ENCODE results near the gene CCDC80.
"Not testable (repeated sequence)": the region's sequence is repeated elsewhere in the genome, so short reads cannot be mapped to it uniquely, and the experiment has no call there.

CCDC80 gene

GRCh38 chr3:112582244-112582874, 58.6 kb downstream of the CCDC80 start:
- DNase-seq (ENCODE audit: low read depth) = no peak

- DNase-seq (ENCODE audit: low read depth) = no peak
Observed at GRCh38 chr3:112579697-112580096, 61.2 kb downstream of the CCDC80 start.

GRCh38 chr3:112579232-112579631, 61.7 kb downstream of the CCDC80 start:
- no peak for DNase-seq (ENCODE audit: low read depth)

- no peak for DNase-seq (ENCODE audit: low read depth)
Observed at GRCh38 chr3:112572701-112573100, 68.2 kb downstream of the CCDC80 start.

GRCh38 chr3:112569265-112569664, 71.7 kb downstream of the CCDC80 start:
- DNase-seq (ENCODE audit: low read depth) = no peak

GRCh38 chr3:112568642-112569041, 72.3 kb downstream of the CCDC80 start:
- no peak for DNase-seq (ENCODE audit: low read depth)

- DNase-seq (ENCODE audit: low read depth) = no peak
Observed at GRCh38 chr3:112564940-112565305, 76.0 kb downstream of the CCDC80 start.

GRCh38 chr3:112564247-112564939, 76.5 kb downstream of the CCDC80 start:
- not testable (repeated sequence) for DNase-seq (ENCODE audit: low read depth)

- DNase-seq (ENCODE audit: low read depth) = peak; percentile 98
Observed at GRCh38 chr3:112561734-112562529, 79.0 kb downstream of the CCDC80 start, which contains the start of the genes ATG3 and SLC35A5. TSS of gene ATG3 (minus strand) at chr3:112561962. CDS start at chr3:112561528, 434 bp downstream. TSS of gene SLC35A5 (plus strand) at chr3:112562045. CDS start at chr3:112563404, 1,359 bp downstream.

- no peak for DNase-seq (ENCODE audit: low read depth)
Observed at GRCh38 chr3:112561484-112561733, 79.5 kb downstream of the CCDC80 start.

- DNase-seq (ENCODE audit: low read depth) = peak; percentile 37
Observed at GRCh38 chr3:112560721-112561483, 80.0 kb downstream of the CCDC80 start.

- DNase-seq (ENCODE audit: low read depth) = no peak
Observed at GRCh38 chr3:112560307-112560706, 80.6 kb downstream of the CCDC80 start.

- DNase-seq (ENCODE audit: low read depth) = no peak
Observed at GRCh38 chr3:112557976-112558375, 83.0 kb downstream of the CCDC80 start.

GRCh38 chr3:112555535-112556170, 85.3 kb downstream of the CCDC80 start:
- no peak for DNase-seq (ENCODE audit: low read depth)

GRCh38 chr3:112550859-112551258, 90.1 kb downstream of the CCDC80 start:
- no peak for DNase-seq (ENCODE audit: low read depth)

Measured in activated T-helper 1 cell treated with Interleukin-2 at 50 U/mL for 16 hours (primary cell).